GM12864 (cell line): Measurements from ENCODE around the gene RNF214.

ENCODE experiments used
- DNase-seq: peaks from one replicate; pipeline ENCODE4 v3.0.0-alpha.2; 2011; ENCODE audit warnings: low read depth
- H3K4me3 ChIP-seq: 2 replicates; pipeline ENCODE4 v1.5.1; 2011; ENCODE audit warnings: mild to moderate bottlenecking, low read depth, low read length, control low read depth
- CTCF ChIP-seq: IDR thresholded peaks from 2 replicates; pipeline ENCODE4 v1.5.1; 2011; ENCODE audit warnings: low read depth, mild to moderate bottlenecking, moderate library complexity, low read length, control low read depth, inconsistent platforms; ENCODE audit errors: missing control alignments

The RNF214 gene

GRCh38 chr11:117230286-117230961 is 2.0 kb upstream of the RNF214 start:
- peak overlapping the region; percentile 96 for H3K4me3 ChIP-seq
- peak; percentile 27 for DNase-seq

GRCh38 chr11:117230999-117231841 is 1.3 kb upstream of the RNF214 start:
- no peak for DNase-seq
- no peak for TF ChIP-seq CTCF
- H3K4me3 ChIP-seq = peak overlapping the region; percentile 96

More at GRCh38 chr11:117230286-117230961, 2.0 kb upstream of the RNF214 start:
- TF ChIP-seq CTCF = no peak

- peak within 1 kb of the TSS; percentile 96 for H3K4me3 ChIP-seq
- no peak for TF ChIP-seq CTCF
- no peak for DNase-seq
Measured at GRCh38 chr11:117231842-117232091, 704 bp upstream of the RNF214 start, which contains the start of gene PCSK7. PCSK7 (minus strand) TSS chr11:117232073; CDS start chr11:117229844, 2,229 bp downstream.

GRCh38 chr11:117232911-117233409 is 489 bp downstream of the RNF214 start:
- H3K4me3 ChIP-seq = peak overlapping the region; percentile 96
- no peak for TF ChIP-seq CTCF
- DNase-seq = no peak

GRCh38 chr11:117238221-117238620 is 5.8 kb downstream of the RNF214 start:
- DNase-seq = no peak
- H3K4me3 ChIP-seq = no peak overlapping the region
- no peak for TF ChIP-seq CTCF

GRCh38 chr11:117239295-117239694 is 6.8 kb downstream of the RNF214 start:
- H3K4me3 ChIP-seq = no peak overlapping the region
- no peak for DNase-seq
- no peak for TF ChIP-seq CTCF
